RCC 7860 (cell line): ENCODE results near the gene KCNMA1.
"Not testable (repeated sequence)": the region's sequence is repeated elsewhere in the genome, so short reads cannot be mapped to it uniquely, and the experiment has no call there.

Experiments used
- DNase-seq: peaks from one replicate; pipeline ENCODE4 v3.0.0-alpha.2; 2015; ENCODE audit warnings: low spot score
- FAIRE-seq: peaks from 2 replicates; lab custom pipeline; 2012; peaks lifted over from hg19 to GRCh38; lab: Jason Lieb, UNC

The KCNMA1 gene

GRCh38 chr10:77539147-77539935, 98.3 kb downstream of the KCNMA1 start:
- FAIRE-seq: no peak
- DNase-seq: no peak

GRCh38 chr10:77537720-77538373, 99.8 kb downstream of the KCNMA1 start:
- DNase-seq: no peak
- no peak for FAIRE-seq

- FAIRE-seq (peak; percentile 34), DNase-seq (peak; percentile 51)
Measured at GRCh38 chr10:77537071-77537470, 100.5 kb downstream of the KCNMA1 start.

GRCh38 chr10:77533887-77534278, 103.7 kb downstream of the KCNMA1 start:
- DNase-seq (no peak), FAIRE-seq (no peak)

- peak; percentile 70 for DNase-seq
- peak; percentile 72 for FAIRE-seq
Measured at GRCh38 chr10:77533146-77533886, 104.3 kb downstream of the KCNMA1 start.

- peak; percentile 60 for FAIRE-seq
- DNase-seq: peak; percentile 83
Measured at GRCh38 chr10:77532068-77532467, 105.5 kb downstream of the KCNMA1 start.

- DNase-seq (peak; percentile 89), FAIRE-seq (peak; percentile 77)
Measured at GRCh38 chr10:77531441-77532001, 106.1 kb downstream of the KCNMA1 start.

- DNase-seq (no peak), FAIRE-seq (no peak)
Measured at GRCh38 chr10:77530011-77530410, 107.6 kb downstream of the KCNMA1 start.

GRCh38 chr10:77529050-77529576, 108.5 kb downstream of the KCNMA1 start:
- no peak for FAIRE-seq
- DNase-seq: no peak

- no peak for FAIRE-seq
Measured at GRCh38 chr10:77527839-77528238, 109.8 kb downstream of the KCNMA1 start.

GRCh38 chr10:77526868-77527617, 110.6 kb downstream of the KCNMA1 start:
- DNase-seq: no peak
- FAIRE-seq: no peak

More at GRCh38 chr10:77527839-77528238, 109.8 kb downstream of the KCNMA1 start:
- no peak for DNase-seq

GRCh38 chr10:77524281-77524711, 113.3 kb downstream of the KCNMA1 start:
- FAIRE-seq: no peak
- DNase-seq: no peak

- DNase-seq: no peak
- no peak for FAIRE-seq
Measured at GRCh38 chr10:77522268-77522809, 115.3 kb downstream of the KCNMA1 start.

- FAIRE-seq (no peak), DNase-seq (no peak)
Measured at GRCh38 chr10:77520995-77521394, 116.6 kb downstream of the KCNMA1 start.

GRCh38 chr10:77520290-77520689, 117.3 kb downstream of the KCNMA1 start:
- DNase-seq (no peak), FAIRE-seq (no peak)

GRCh38 chr10:77519791-77520190, 117.8 kb downstream of the KCNMA1 start:
- not testable (repeated sequence) for FAIRE-seq, DNase-seq

GRCh38 chr10:77518910-77519274, 118.7 kb downstream of the KCNMA1 start:
- no peak for DNase-seq
- FAIRE-seq: no peak

- FAIRE-seq: no peak
Measured at GRCh38 chr10:77518241-77518909, 119.2 kb downstream of the KCNMA1 start.

GRCh38 chr10:77516575-77516974, 121.0 kb downstream of the KCNMA1 start:
- FAIRE-seq (no peak), DNase-seq (no peak)

More at GRCh38 chr10:77518241-77518909, 119.2 kb downstream of the KCNMA1 start:
- DNase-seq: no peak
